GM23338 (cell line): ENCODE measurements around the gene THSD7A. TPM values are rescaled to one million over a fixed set of nuclear protein-coding genes. Genes with fewer than 3 reads are reported as not detected.

Source experiments
- ATAC-seq: fragments of 200-7000 bp; cut with Tn5 transposase; 3 replicates; pipeline ENCODE4 v1.9.1; 2020
- DNase-seq: peaks from one replicate; pipeline ENCODE4 v3.0.0-alpha.2; 2015; ENCODE audit warnings: low spot score
- H2AFZ ChIP-seq: fragments of 200-600 bp; sonication (generic); 2 replicates; pipeline ENCODE4 v1.8.0; 2016; ENCODE audit warnings: antibody characterized with exemption, mild to moderate bottlenecking, moderate library complexity
- H3F3A ChIP-seq: fragments of 200-600 bp; sonication (generic); replicated peaks from 2 replicates; pipeline ENCODE4 v1.8.0; 2017; ENCODE audit warnings: antibody characterized with exemption, mixed run types, low read depth
- H3K27ac ChIP-seq: fragments of 200-600 bp; sonication (generic); 2 replicates; pipeline ENCODE4 v1.6.1; 2016; ENCODE audit warnings: low read depth
- H3K27me3 ChIP-seq: fragments of 200-600 bp; sonication (generic); 2 replicates; pipeline ENCODE4 v1.8.0; 2016; ENCODE audit warnings: mild to moderate bottlenecking, mixed run types, moderate library complexity; ENCODE audit not compliant: insufficient read depth
- H3K36me3 ChIP-seq: fragments of 200-600 bp; sonication (generic); 2 replicates; pipeline ENCODE4 v1.8.0; 2016; ENCODE audit warnings: mild to moderate bottlenecking; ENCODE audit not compliant: insufficient read depth
- H3K4me1 ChIP-seq: fragments of 200-600 bp; sonication (generic); 2 replicates; pipeline ENCODE4 v1.8.0; 2016; ENCODE audit warnings: mild to moderate bottlenecking, moderate library complexity; ENCODE audit not compliant: insufficient read depth
- H3K4me2 ChIP-seq: fragments of 200-600 bp; sonication (generic); 2 replicates; pipeline ENCODE4 v1.7.1; 2017; ENCODE audit warnings: mixed run types
- H3K4me3 ChIP-seq: fragments of 200-600 bp; sonication (generic); 2 replicates; pipeline ENCODE4 v1.6.1; 2016; ENCODE audit warnings: mixed run types
- H3K79me2 ChIP-seq: fragments of 200-600 bp; sonication (generic); replicated peaks from 2 replicates; pipeline ENCODE4 v1.8.0; 2017; ENCODE audit warnings: mild to moderate bottlenecking; ENCODE audit not compliant: insufficient read depth
- H3K9me2 ChIP-seq: fragments of 200-600 bp; sonication (generic); 2 replicates; pipeline ENCODE4 v1.8.0; 2017; ENCODE audit not compliant: insufficient read depth
- H4K20me1 ChIP-seq: fragments of 200-600 bp; sonication (generic); replicated peaks from 2 replicates; pipeline ENCODE4 v1.8.0; 2017; ENCODE audit warnings: mild to moderate bottlenecking; ENCODE audit not compliant: insufficient read depth
- H3K27ac Mint-ChIP-seq: 2 replicates; pipeline ENCODE4 v1.8.0; 2020; ENCODE audit warnings: inconsistent platforms, mild to moderate bottlenecking, moderate library complexity, mixed read lengths
- H3K27me3 Mint-ChIP-seq: 3 replicates; pipeline ENCODE4 v1.8.0; 2022; ENCODE audit warnings: low read depth, mild to moderate bottlenecking, moderate library complexity, mixed read lengths, inconsistent platforms; ENCODE audit not compliant: insufficient read depth, poor library complexity
- H3K36me3 Mint-ChIP-seq: 3 replicates; pipeline ENCODE4 v1.8.0; 2021; ENCODE audit warnings: low read depth, mild to moderate bottlenecking, inconsistent platforms, moderate library complexity, mixed read lengths
- H3K4me1 Mint-ChIP-seq: 3 replicates; pipeline ENCODE4 v1.8.0; 2020; ENCODE audit warnings: mild to moderate bottlenecking, inconsistent platforms, mixed read lengths
- H3K4me3 Mint-ChIP-seq: 3 replicates; pipeline ENCODE4 v1.8.0; 2021; ENCODE audit warnings: moderate library complexity, mild to moderate bottlenecking, inconsistent platforms, mixed read lengths
- H3K9me3 Mint-ChIP-seq: 3 replicates; pipeline ENCODE4 v1.8.0; 2020; ENCODE audit warnings: moderate library complexity, mild to moderate bottlenecking, inconsistent platforms, mixed read lengths
- CREB1 ChIP-seq: fragments of 250-450 bp; sonication (Bioruptor Pico); IDR thresholded peaks from 2 replicates; pipeline ENCODE4 v1.5.0; 2020; ENCODE audit warnings: low read depth, mild to moderate bottlenecking, moderate library complexity
- CTCF ChIP-seq, 2 experiments: fragments of 200-600 bp in 1 of 2; sonication (generic) in 1 of 2; conservative IDR thresholded peaks; 2 replicates each; pipeline versions ENCODE4 v1.5.1 to v1.6.1; 2016 to 2017; ENCODE audit warnings: antibody characterized with exemption in 2 of 2, low read depth in 2 of 2, mild to moderate bottlenecking in 2 of 2, moderate library complexity in 1 of 2
- ETS1 ChIP-seq: IDR thresholded peaks from 2 replicates; pipeline ENCODE4 v1.6.1; 2016; ENCODE audit warnings: antibody characterized with exemption
- EZH2 ChIP-seq: fragments of 200-600 bp; sonication (generic); IDR thresholded peaks from one replicate; pipeline ENCODE4 v1.8.0; 2017; ENCODE audit warnings: antibody characterized with exemption, mild to moderate bottlenecking, low read depth; ENCODE audit not compliant: unreplicated experiment
- EZH2phosphoT487 ChIP-seq: fragments of 200-600 bp; sonication (generic); IDR thresholded peaks from one replicate; pipeline ENCODE4 v1.8.1; 2018; ENCODE audit warnings: antibody characterized with exemption; ENCODE audit not compliant: unreplicated experiment
- JUNB ChIP-seq: IDR thresholded peaks from one replicate; pipeline ENCODE4 v1.6.1; 2016; ENCODE audit warnings: antibody characterized with exemption; ENCODE audit not compliant: unreplicated experiment
- NANOG ChIP-seq: IDR thresholded peaks from 2 replicates; pipeline ENCODE4 v1.6.1; 2016; ENCODE audit warnings: antibody characterized with exemption, borderline replicate concordance
- REST ChIP-seq: IDR thresholded peaks from one replicate; pipeline ENCODE4 v1.6.1; 2018; ENCODE audit warnings: antibody characterized with exemption; ENCODE audit not compliant: unreplicated experiment
- STAT1 ChIP-seq: IDR thresholded peaks from one replicate; pipeline ENCODE4 v1.6.1; 2016; ENCODE audit warnings: antibody characterized with exemption; ENCODE audit not compliant: unreplicated experiment
- ZNF114 ChIP-seq: fragments of 250-450 bp; sonication (Bioruptor Pico); IDR thresholded peaks from 2 replicates; pipeline ENCODE4 v1.5.0; 2020; ENCODE audit warnings: mild to moderate bottlenecking, moderate library complexity
- ZNF331 ChIP-seq: fragments of 250-450 bp; sonication (Bioruptor Pico); IDR thresholded peaks from 2 replicates; pipeline ENCODE4 v1.5.0; 2020; ENCODE audit warnings: low read depth, mild to moderate bottlenecking, moderate library complexity
- ZNF462 ChIP-seq: fragments of 250-450 bp; sonication (Bioruptor Pico); IDR thresholded peaks from 2 replicates; pipeline ENCODE4 v1.5.0; 2020; ENCODE audit warnings: mild to moderate bottlenecking, moderate library complexity
- polyA plus RNA-seq: library from polyadenylated mRNA; unstranded; fragments of >200 nt; fragmentation: Nextera tagmentation; extraction: Ambion mirVana; gene quantifications from 2 replicates; pipeline ENCODE4 v1.2.1, GENCODE V29; 2016
- total RNA-seq: library from RNA; depleted of rRNA; stranded (reverse); fragments of >200 nt; shearing (Covaris generic); gene quantifications from 2 replicates; pipeline ENCODE4 v1.2.3, GENCODE V29; 2014

Gene THSD7A
- total and polyA plus RNA-seq, 2 experiments from 2014 or later: 1.3 to 2.1 TPM

GRCh38 chr7:11750191-11750590 lies 81.8 kb downstream of the THSD7A start:
- Histone ChIP-seq H3K4me1 (no peaks in the 10 kb centered on the region), H4K20me1 (no peaks in the 10 kb centered on the region), H3K36me3 (no peaks in the 10 kb centered on the region), H3K79me2 (no peaks in the 10 kb centered on the region), H3F3A (no peaks in the 10 kb centered on the region), H3K27ac (no peak overlapping the region), H3K27me3 (no peaks in the 10 kb centered on the region), H3K9me2 (no peaks in the 10 kb centered on the region), H2AFZ (no peak overlapping the region), H3K4me2 (no peak overlapping the region), H3K4me3 (no peak overlapping the region)
- no peak for DNase-seq
- no peak overlapping the region for H3K27ac Mint-ChIP-seq
- no peak for TF ChIP-seq EZH2phosphoT487
- TF ChIP-seq CTCF (conservative IDR thresholded peaks at IDR 0.05; ENCODE audit: low read depth in 2 of 2): no peak
- TF ChIP-seq NANOG: no peak
- no peak for TF ChIP-seq ZNF331 (CRISPR knock-in tag)
- TF ChIP-seq ETS1: no peak
- TF ChIP-seq ZNF114 (CRISPR knock-in tag): no peak
- TF ChIP-seq EZH2: no peak
- TF ChIP-seq REST: no peak
- no peak for TF ChIP-seq JUNB
- no peak for TF ChIP-seq ZNF462 (CRISPR knock-in tag)
- TF ChIP-seq CREB1 (CRISPR knock-in tag): no peak
- no peak for TF ChIP-seq STAT1
- no peaks in the 10 kb centered on the region for H3K27me3 Mint-ChIP-seq
- H3K9me3 Mint-ChIP-seq: no peaks in the 10 kb centered on the region
- no peak for ATAC-seq
- no peaks in the 10 kb centered on the region for H3K36me3 Mint-ChIP-seq
- peaks cover 5% of the 10 kb centered on the region; the same call in 1 of the 3 replicates for H3K4me1 Mint-ChIP-seq
- no peak overlapping the region for H3K4me3 Mint-ChIP-seq
